HepG2 (cell line): Measurements from ENCODE around the gene SLC38A2. TPM values are rescaled to one million over a fixed set of nuclear protein-coding genes. Genes with fewer than 3 reads are reported as not detected.

Source experiments
- BCL6 ChIP-seq: IDR thresholded peaks from 2 replicates; pipeline ENCODE4 v1.6.1; 2016; ENCODE audit warnings: missing genetic modification reagents, missing compliant biosample characterization
- BORCS8-MEF2B ChIP-seq: sonication (generic); formaldehyde crosslinking; IDR thresholded peaks from 2 replicates; pipeline ENCODE4 v1.8.0; 2022; ENCODE audit warnings: mild to moderate bottlenecking, missing genetic modification reagents
- CAMTA2 ChIP-seq: sonication (generic); formaldehyde crosslinking; IDR thresholded peaks from 2 replicates; pipeline ENCODE4 v1.4.0; 2020; ENCODE audit warnings: mild to moderate bottlenecking, missing genetic modification reagents, borderline replicate concordance
- ERF ChIP-seq: IDR thresholded peaks from 2 replicates; pipeline ENCODE4 v1.6.1; 2018; ENCODE audit warnings: missing biosample characterization, missing genetic modification reagents
- HDAC2 ChIP-seq: sonication (generic); formaldehyde crosslinking; IDR thresholded peaks from 2 replicates; pipeline ENCODE4 v1.4.0; 2020; ENCODE audit warnings: missing genetic modification reagents
- KDM1A ChIP-seq: IDR thresholded peaks from 2 replicates; pipeline ENCODE4 v1.6.1; 2016; ENCODE audit warnings: missing compliant biosample characterization
- MIER3 ChIP-seq: IDR thresholded peaks from 2 replicates; pipeline ENCODE4 v1.6.1; 2016; ENCODE audit warnings: missing compliant biosample characterization, borderline replicate concordance
- MXD1 ChIP-seq: sonication (generic); formaldehyde crosslinking; IDR thresholded peaks from 2 replicates; pipeline ENCODE4 v1.4.0; 2020; ENCODE audit warnings: mild to moderate bottlenecking, missing genetic modification reagents
- POLR2AphosphoS2 ChIP-seq: IDR thresholded peaks from 2 replicates; pipeline ENCODE4 v1.6.1; 2011; ENCODE audit warnings: low read depth, low read length, improper control_type of control experiment
- PRDM10 ChIP-seq: sonication (generic); formaldehyde crosslinking; IDR thresholded peaks from 2 replicates; pipeline ENCODE4 v1.4.0; 2020; ENCODE audit warnings: low read depth, missing genetic modification reagents
- SOX13 ChIP-seq, 3 experiments: fragments of 450-650 bp in 1 of 3; sonication (generic) in 1 of 3; formaldehyde crosslinking in 1 of 3; IDR thresholded peaks in 2 of 3; conservative IDR thresholded peaks in 1 of 3; 2 replicates each; pipeline versions ENCODE4 v1.5.0 to v1.6.1; 2016 to 2020; ENCODE audit warnings: antibody characterized with exemption in 1 of 3, mild to moderate bottlenecking in 1 of 3, missing compliant biosample characterization in 1 of 3, missing genetic modification reagents in 1 of 3, moderate library complexity in 1 of 3
- TIGD3 ChIP-seq: sonication (generic); formaldehyde crosslinking; IDR thresholded peaks from 2 replicates; pipeline ENCODE4 v1.5.1; 2020; ENCODE audit warnings: mild to moderate bottlenecking, missing genetic modification reagents, borderline replicate concordance
- TP53 ChIP-seq: sonication (generic); formaldehyde crosslinking; conservative IDR thresholded peaks from 2 replicates; pipeline ENCODE4 v1.4.0; 2020; ENCODE audit warnings: missing genetic modification reagents
- ZBTB37 ChIP-seq: sonication (generic); formaldehyde crosslinking; IDR thresholded peaks from 2 replicates; pipeline ENCODE4 v1.4.0; 2020; ENCODE audit warnings: mild to moderate bottlenecking, missing genetic modification reagents
- ZFYVE20 ChIP-seq: sonication (generic); formaldehyde crosslinking; IDR thresholded peaks from 2 replicates; pipeline ENCODE4 v1.8.0; 2023; ENCODE audit warnings: low read depth, mild to moderate bottlenecking, moderate library complexity, missing genetic modification reagents, borderline replicate concordance
- ZNF124 ChIP-seq: sonication (generic); formaldehyde crosslinking; IDR thresholded peaks from 2 replicates; pipeline ENCODE4 v1.4.0; 2020; ENCODE audit warnings: missing genetic modification reagents
- ZNF326 ChIP-seq: sonication (generic); formaldehyde crosslinking; IDR thresholded peaks from 2 replicates; pipeline ENCODE4 v1.4.0; 2020; ENCODE audit warnings: missing genetic modification reagents, borderline replicate concordance
- ZNF331 ChIP-seq: sonication (generic); formaldehyde crosslinking; IDR thresholded peaks from 2 replicates; pipeline ENCODE4 v1.4.0; 2020; ENCODE audit warnings: missing genetic modification reagents
- ZNF484 ChIP-seq: sonication (generic); formaldehyde crosslinking; IDR thresholded peaks from 2 replicates; pipeline ENCODE4 v1.5.1; 2020; ENCODE audit warnings: mild to moderate bottlenecking, low read depth, missing genetic modification reagents, borderline replicate concordance
- ZNF580 ChIP-seq: IDR thresholded peaks from 2 replicates; pipeline ENCODE4 v1.6.1; 2016; ENCODE audit warnings: low read depth, borderline replicate concordance
- ZNF746 ChIP-seq: sonication (generic); formaldehyde crosslinking; IDR thresholded peaks from 2 replicates; pipeline ENCODE4 v1.8.0; 2022; ENCODE audit warnings: mild to moderate bottlenecking, missing genetic modification reagents
- ZNF772 ChIP-seq: sonication (generic); formaldehyde crosslinking; IDR thresholded peaks from 2 replicates; pipeline ENCODE4 v1.5.0; 2020; ENCODE audit warnings: mild to moderate bottlenecking, missing genetic modification reagents
- polyA plus RNA-seq, 8 experiments: library from polyadenylated mRNA; depleted of rRNA in 3 of 8; stranded (reverse) in 7 of 8; unstranded in 1 of 8; fragments of >200 nt; fragmentation: Illumina TruSeq in 4 of 8; extraction: Trizol in 4 of 8; gene quantifications; 2 replicates each; pipeline versions ENCODE4 v1.2.1 to v1.2.3, GENCODE V29; 2011 to 2016; ENCODE audit warnings: low read depth in 4 of 8, missing spikeins in 1 of 8, mixed read lengths in 1 of 8; ENCODE audit not compliant: insufficient read depth in 1 of 8
- total RNA-seq, 5 experiments: library from RNA; depleted of rRNA; stranded (reverse); fragments of >200 nt; fragmentation: Illumina TruSeq; extraction: Trizol; gene quantifications; 2 replicates each; pipeline ENCODE4 v1.2.3, GENCODE V29; 2016; ENCODE audit warnings: low read depth in 1 of 5

Gene SLC38A2
- total and polyA plus RNA-seq, 2 of the 13 experiments (the other 11 are each of a cell fraction or from before 2014, with no cell fraction given), result 368 to 880 TPM

GRCh38 chr12:46390881-46391280 lies 18.3 kb upstream of the SLC38A2 start (continued):
- TF ChIP-seq ZNF772 (CRISPR knock-in tag) (no peak), ZBTB37 (CRISPR knock-in tag) (no peak), ZNF484 (no peak), ZFYVE20 (CRISPR knock-in tag) (no peak), PRDM10 (CRISPR knock-in tag) (no peak), BORCS8-MEF2B (CRISPR knock-in tag) (no peak), MXD1 (CRISPR knock-in tag) (no peak), ZNF124 (CRISPR knock-in tag) (no peak), TIGD3 (CRISPR knock-in tag) (no peak), CAMTA2 (CRISPR knock-in tag) (no peak), ERF (0 out of 2 replicates have a peak, but pooled peaks have one; percentile 35), ZNF326 (CRISPR knock-in tag) (no peak), KDM1A (CRISPR knock-in tag) (no peak), TP53 (CRISPR knock-in tag) (no peak), ZNF331 (CRISPR knock-in tag) (0 out of 2 replicates have a peak, but pooled peaks have one; percentile 33), SOX13 (IDR thresholded peaks at IDR 0.05) (no peak), SOX13 (CRISPR knock-in tag; conservative IDR thresholded peaks at IDR 0.05 in 1 of 2, IDR thresholded peaks at IDR 0.05 in 1 of 2) (peak in 1 of 2 experiments; percentile 93; a peak in 2 of 4 replicates), ZNF746 (CRISPR knock-in tag) (no peak), HDAC2 (CRISPR knock-in tag) (no peak), MIER3 (CRISPR knock-in tag) (no peak), POLR2AphosphoS2 (no peak), BCL6 (CRISPR knock-in tag) (0 out of 2 replicates have a peak, but pooled peaks have one; percentile 21), ZNF580 (no peak)
